NCI-H446 treated with DMSO at 0.1 percent for 48 hours (cell line): ENCODE results near the gene ICAM2.
"Not testable (repeated sequence)": the region's sequence is repeated elsewhere in the genome, so short reads cannot be mapped to it uniquely, and the experiment has no call there.

Experiments
- DNase-seq: peaks from one replicate; lab custom pipeline; 2025; lab: John Stamatoyannopoulos, UW

The ICAM2 gene

GRCh38 chr17:64009571-64010402, 10.6 kb downstream of the ICAM2 start:
- DNase-seq: no peak

- no peak for DNase-seq
These were observed 11.6 kb downstream of the ICAM2 start for GRCh38 chr17:64008830-64009229.

DNA sequence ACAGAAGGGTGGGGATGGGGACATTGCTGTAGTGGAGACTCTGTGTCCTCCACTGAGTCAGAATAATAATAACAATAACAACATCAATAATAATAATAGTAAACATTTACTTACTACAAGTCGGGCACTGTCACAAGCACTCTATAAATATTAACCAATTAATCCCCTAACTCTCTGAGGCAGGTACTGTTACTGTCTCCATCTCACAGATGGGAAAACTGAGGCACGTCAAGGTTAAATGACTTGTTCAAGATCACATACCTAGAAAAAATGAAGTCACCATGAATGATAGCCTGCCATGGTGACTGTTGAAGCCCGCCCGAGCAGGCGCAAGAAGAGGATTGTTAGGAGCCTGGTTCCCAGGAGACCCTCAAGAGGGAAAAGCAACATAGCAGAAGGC, 12.1 kb downstream of the ICAM2 start:
- no peak for DNase-seq

- DNase-seq: no peak
These were observed 12.6 kb downstream of the ICAM2 start for GRCh38 chr17:64007838-64008282.

DNA sequence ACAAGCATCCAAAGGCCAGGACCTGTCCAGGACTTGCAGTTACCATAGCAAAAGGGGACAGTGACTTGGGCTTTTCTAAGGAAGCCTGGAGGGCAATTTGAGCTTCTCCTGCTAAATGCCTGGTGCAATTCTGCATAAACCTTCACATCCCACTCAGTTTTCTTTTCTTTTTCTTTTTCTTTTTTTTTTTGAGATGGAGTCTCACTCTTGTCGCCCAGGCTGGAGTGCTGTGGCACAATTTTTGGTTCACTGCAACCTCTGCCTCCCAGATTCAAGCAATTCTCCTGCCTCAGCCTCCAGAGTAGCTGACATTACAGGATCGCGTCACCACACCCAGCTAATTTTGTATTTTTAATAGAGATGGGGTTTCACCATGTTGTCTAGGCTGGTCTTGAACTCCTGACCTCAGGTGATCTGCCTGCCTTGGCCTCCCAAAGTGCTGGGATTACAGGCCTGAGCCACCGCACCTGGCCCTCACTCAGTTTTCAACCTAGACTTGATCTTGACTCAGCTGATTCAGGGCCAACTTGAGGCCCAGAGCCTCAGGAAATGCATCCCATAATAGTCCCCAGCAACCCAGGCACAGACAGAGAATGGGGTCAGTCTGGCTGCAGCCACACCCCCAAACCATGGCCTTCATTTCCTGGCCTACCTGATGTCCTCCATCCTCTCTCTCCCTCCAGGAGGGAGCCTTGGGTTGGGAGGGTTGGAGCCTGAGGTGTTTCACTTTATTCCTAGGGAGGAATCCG, 13.2 kb downstream of the ICAM2 start:
- not testable (repeated sequence) for DNase-seq

- no peak for DNase-seq
These were observed 13.9 kb downstream of the ICAM2 start for GRCh38 chr17:64006361-64007088.

GRCh38 chr17:64005734-64006167, 14.7 kb downstream of the ICAM2 start:
- no peak for DNase-seq

DNA sequence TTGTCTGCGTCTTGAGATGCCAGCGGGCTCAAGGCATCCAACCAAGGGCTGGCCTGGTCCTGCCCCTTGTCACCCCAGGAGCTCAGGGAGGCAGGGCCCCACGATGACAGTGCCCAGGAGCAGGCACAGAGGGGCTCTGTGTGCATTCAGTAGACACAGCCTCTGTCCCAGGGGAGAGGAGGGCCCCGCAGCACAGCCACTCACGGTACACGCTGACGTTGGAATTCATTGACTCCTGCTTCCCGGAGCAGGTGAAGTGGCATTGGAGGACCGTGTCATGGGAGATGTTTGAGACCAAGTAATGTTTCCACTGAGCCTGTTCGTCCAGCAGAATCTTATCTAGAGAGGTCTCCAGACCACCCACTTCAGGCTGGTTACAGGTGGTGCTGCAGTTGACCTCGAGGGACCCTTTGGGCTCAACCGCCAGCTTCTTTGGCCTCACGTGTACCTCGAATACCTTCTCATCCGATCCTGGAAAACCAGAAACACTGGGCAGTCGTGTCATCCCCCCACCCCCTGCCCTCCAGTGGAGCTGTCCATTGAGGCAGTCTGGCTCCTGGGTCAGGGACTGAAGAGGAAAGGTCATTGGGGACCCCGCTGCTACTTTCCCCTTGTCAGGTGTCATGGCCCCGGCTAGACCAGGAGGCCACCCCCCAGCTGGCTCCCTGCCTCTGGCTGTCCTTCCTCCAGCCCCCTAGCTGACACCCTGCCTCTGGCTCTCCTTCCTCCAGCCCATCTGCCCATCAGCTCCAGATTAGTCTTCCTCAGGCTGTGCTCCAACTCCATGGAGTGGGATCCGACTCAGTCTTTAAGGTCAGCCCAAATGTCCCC, 15.3 kb downstream of the ICAM2 start:
- DNase-seq: no peak

DNA sequence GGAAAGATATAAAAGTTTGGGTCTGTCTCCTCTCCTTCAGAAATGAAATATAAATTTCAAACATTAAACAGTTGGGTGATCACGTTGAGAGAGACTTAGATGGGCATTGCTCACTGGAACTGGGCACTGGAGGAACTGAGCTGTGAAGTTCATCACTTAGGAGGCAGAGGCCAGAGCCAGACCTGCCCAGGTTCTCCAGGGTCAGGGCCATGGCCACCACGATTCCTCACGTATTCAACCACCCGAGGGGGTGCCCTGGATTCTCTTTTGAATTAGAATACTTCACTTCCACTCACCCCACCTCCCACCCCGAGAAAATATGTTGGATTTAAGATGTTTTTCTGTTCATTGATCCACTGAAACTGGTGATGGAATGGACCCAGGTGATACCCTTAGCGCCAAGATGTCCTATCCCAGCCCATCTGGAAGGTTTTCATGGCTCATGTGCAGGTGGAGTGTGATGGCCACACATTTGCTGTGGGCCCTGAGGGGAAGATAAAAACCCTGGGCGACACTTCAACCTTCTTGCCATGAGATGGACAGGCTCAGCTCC, 16.1 kb downstream of the ICAM2 start:
- DNase-seq: no peak

GRCh38 chr17:64003526-64004121, 16.8 kb downstream of the ICAM2 start:
- no peak for DNase-seq

- no peak for DNase-seq
These were observed 17.5 kb downstream of the ICAM2 start for GRCh38 chr17:64002658-64003525.

GRCh38 chr17:64001763-64002529, 18.5 kb downstream of the ICAM2 start:
- DNase-seq: no peak

DNA sequence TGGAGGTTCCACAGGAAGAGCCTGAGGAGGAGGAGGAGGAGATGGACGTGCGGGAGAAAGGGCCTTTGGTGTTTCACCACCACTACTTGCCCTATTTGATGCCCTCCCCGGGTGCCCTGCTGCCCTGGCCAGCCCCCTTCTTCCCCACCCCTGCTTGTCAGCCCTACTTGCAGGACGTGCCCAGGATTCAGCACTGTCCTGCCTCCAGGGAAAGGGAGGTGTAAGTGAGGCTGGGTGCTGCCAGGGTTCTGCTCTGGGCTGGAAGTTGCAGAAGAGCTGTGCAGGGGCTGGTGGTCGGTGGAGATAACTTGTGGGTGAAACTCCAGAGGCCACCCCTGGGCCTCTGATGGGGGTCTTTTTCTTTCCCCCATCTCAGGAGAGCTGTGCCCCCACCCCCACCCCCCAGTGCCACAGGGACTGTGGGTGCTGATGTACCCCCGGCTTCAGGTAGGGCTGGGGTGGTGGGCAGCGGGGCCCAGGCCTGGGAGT, 19.3 kb downstream of the ICAM2 start:
- no peak for DNase-seq

DNA sequence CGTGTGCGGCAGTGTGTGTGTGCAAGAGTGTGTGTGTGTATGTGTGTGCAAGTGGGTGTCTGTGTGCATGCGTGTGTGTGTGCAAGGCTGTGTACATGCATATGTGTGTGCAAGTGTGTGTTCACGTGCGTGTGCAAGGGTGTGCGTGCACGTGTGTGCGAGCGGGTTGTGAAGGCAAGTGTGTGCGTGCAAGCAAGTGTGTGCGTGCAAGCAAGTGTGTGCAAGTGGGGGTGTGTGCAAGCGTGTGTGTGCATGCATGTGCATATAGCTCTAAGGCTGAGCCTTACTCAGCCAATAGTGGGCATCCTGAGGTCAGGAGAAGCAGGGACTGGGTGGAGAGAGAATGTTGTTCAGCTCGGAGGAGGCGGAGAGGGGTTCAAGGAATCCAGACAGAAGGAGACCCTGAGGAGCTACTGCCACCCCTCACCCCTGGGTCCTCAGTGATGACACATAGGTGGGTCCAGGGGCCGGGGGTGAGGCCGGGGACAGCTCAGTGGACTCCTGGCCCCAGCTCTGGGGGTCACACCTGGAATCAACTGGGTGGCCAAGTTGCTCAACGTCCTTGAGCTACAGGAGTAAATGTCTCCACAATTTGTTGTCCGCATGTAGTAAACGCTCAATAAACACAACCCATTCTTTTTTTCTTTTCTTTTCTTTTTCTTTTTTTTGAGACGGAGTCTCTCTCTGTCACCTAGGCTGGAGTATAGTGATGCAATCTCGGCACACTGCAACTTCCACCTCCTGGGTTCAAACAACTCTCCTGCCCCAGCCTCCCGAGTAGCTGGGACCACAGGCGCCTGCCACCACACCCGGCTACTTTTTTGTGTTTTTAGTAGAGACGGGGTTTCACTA, 20.5 kb downstream of the ICAM2 start:
- DNase-seq: no peak

DNA sequence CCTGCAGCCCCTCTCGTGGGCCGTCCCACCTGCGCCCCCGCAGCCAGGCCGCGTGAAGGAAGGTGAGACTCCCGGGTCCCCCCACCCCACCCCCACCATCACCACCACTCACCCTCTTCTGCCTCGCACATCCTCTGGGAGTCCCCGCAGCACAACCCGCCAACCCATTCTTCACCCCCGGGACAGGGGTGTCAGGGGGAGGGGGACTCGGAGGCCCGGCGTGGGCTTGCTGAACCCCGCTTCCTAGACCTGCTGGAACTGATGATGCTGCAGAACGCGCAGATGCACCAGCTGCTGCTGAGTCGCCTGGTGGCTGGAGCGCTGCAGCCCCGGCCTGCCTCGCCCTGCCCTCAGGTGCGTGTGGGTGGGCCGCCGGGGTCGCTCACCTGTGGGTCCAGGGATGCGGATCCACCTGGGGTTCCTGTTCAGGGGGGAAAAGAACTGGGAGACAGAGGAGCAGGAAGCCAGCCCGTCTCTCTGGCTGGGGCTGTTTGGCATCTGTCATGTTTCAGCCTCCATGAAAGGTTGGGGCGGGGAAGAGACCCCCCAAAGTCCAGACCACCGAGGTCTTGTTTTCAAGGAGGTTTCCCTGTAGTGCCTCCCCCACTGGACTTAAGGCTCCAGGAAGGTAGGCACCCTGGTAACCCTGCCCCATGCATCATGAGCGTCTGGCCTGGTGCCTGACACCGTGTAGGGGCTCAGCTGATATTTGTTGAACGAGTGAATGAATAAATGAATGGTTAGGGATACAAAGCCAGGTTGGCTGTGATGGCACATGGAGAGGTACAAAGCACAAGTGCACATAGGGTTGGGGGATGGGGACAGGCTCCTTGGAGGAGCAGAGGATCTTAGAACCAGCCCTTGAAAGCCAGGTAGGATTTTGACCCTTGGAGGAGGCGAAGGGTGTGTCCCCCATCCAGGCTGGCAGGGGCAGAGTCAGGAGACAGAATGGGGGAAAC, 21.4 kb downstream of the ICAM2 start:
- DNase-seq: no peak

DNA sequence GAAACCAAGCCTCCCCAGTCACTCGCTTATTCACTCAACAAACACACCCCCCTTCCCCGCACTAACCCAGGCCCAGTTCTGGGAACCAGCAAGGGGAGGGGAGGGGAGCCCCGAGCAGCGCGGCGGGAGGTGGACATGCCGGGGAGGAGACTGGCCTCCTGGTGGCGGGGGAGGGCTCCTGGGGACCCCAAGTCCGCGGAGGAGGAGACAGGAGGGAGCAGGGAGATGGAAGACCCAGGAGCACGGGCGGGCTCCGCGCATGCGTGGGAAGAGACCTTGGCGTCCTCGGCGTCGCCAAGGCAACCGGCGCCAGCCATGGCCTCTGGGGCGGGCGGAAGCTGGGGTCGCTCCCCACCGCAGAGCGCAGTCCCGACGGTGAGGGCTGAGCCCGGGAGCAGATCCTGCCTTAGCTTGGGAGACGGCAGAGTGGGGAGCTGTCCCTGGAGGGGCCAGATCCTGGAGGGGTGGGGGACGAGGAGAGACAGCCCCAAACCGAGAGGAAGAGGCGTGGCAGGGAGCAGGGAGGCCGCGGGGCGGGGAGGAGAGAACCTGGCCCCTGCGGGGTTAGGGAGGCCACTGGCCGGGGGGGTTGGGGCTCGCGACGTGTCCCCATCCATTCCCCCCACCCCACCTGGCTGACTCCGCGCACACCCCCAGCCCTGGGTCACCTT, 22.2 kb downstream of the ICAM2 start, which contains the start of gene PRR29:
Gene PRR29, plus strand, starts transcription at position 302 of the 671 bp plus-strand sequence. Its CDS starts 14 bp downstream, at position 316.
- DNase-seq: no peak
